ENCODE results near the gene UROC1.

The UROC1 gene

DNA sequence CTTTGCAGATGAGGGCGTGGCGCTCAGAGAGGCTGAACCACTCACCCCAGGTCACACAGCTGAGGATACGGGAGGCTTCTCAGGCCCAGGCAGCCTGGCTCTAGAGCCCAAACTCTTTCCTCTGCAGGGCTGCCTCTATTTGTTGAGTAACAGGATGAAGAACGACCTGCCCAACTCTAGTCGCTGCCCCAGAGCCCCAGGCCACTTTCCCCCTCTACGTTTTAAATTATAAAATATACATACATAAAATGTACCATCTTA is 22.7 kb downstream of the UROC1 start:
- no peak for DNase-seq (ENCODE audit: low spot score)

DNA sequence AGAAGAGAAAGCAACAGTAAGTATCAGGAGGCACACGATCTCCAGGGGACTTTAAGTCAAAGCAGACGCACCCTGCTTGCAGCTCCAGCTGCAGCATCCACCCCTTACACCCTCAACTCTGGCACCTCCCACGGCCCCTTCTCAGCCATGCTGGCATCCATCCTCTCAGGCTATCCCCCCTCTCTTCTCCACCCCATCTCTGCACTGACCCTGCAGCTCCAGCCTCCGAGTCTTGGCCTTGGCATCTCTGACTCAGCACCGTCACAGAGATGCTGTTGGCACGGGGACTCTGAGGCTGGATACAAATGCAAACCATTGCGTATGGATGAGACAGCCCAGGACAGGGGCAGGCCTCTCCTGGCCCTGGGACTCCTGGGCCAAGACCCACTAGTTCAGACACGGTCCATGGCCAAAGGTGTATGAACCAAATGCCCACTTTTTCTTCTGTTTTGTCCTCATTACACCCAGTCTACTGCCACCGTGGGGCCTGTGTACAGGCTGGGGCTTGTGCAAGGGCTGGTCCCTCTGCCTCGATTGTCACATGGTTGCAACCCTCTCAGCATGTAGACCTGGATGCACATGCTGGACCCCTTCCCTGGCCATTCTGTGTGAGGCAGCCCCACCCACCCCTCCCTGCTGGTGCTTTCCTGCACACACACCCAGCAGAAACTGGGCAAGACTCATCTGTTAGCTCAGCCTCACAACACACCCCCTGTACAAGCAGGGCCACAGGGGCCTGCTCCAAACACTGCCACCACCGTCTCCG is 23.2 kb downstream of the UROC1 start:
- no peak for DNase-seq (ENCODE audit: low spot score)

DNA sequence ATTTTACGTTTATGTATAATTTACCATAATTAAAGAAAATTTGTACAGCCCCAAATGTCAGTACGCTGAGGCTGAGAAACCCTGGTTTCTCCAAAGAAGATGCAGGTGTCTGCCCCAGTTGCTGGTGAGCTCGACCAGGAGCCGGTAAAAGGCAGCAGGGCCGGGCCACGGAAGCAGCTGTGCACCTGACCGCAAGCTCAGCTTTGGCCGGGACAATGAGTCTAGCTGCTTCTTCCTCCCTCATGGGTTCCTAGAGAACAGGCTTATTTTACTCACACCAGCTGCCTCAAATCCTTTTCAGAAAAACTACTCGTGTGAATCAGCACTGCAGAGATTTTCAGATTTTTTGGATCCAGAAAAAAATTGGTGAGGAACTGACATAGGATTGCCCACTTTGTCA is 23.8 kb downstream of the UROC1 start:
- no peak for DNase-seq (ENCODE audit: low spot score)

DNA sequence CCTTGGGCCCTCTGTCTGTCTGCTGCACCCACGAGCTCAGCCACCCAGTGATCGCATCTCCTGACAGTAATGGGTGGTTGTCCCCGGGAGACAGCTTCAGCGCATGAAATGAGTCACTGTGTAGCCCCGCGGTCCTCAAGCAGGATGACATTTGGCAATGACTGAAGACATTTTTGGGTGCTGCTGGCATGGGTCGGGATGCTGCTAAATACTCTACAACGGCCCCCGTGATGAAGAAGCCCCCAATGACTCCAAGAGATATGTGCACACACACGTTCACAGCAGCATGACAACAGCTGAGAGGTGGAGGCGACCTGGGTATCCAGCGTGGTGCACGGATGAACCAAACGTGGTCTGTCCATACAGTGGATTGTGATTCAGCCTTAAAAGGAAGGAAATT is 24.5 kb downstream of the UROC1 start:
- no peak for DNase-seq (ENCODE audit: low spot score)

DNA sequence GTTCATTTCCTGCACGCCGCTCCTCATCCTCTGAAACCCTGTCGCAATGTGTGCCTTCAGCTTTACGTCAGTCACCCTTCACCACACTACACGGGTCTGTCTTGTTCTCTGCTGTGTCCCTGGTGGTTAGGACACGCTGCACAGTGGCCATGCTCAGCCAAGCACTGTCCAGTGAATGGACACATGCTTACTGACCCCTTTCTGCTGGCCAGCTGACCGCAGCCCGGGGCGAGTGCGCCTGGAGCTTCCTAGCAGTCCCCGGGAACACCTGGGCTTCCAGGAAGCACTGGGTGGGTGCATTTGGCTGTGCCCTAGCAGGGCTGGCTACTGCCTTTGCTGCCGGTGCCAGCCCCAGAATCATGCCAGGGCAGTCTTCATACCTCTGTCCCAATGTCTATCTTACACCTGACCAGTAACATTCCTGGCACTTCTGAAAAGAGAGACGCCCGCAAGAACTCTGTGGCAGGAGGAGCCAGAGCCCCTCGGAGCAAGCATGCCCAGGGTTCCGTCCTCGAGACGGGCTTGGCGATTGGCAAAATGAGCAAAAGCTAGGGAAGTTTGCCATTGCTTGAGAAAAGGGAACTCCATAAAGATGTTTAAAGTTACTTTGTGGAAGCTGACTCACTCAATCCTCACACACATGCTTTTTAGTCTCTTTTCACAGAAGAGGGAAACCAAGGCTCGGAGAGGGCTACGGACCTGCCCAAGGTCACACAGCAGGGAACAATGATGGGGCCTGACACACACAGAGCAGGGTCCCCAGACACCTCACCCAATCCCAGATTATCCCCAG is 26.2 kb downstream of the UROC1 start:
- no peak for DNase-seq (ENCODE audit: low spot score)

DNA sequence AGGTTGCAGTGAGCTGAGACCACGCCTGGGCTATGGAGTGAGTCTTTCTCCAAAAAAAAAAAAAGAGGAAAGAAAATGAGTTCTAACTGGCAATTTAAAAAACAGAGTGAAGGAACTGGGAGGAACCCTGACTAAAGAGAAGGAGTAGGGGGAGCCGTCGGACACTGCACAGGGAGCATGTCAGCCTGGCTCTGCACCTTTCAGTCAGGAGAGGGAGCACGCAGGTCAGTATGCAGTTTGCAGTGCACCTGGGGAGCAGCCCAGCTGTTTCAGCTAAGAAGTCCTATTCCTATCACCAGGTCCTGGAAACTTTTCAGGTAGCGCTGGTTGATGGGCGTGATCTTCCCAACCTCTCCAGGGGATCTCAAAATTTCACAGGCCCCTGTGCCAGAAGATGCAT is 27.0 kb downstream of the UROC1 start:
- DNase-seq (ENCODE audit: low spot score) = peak; percentile 48

DNA sequence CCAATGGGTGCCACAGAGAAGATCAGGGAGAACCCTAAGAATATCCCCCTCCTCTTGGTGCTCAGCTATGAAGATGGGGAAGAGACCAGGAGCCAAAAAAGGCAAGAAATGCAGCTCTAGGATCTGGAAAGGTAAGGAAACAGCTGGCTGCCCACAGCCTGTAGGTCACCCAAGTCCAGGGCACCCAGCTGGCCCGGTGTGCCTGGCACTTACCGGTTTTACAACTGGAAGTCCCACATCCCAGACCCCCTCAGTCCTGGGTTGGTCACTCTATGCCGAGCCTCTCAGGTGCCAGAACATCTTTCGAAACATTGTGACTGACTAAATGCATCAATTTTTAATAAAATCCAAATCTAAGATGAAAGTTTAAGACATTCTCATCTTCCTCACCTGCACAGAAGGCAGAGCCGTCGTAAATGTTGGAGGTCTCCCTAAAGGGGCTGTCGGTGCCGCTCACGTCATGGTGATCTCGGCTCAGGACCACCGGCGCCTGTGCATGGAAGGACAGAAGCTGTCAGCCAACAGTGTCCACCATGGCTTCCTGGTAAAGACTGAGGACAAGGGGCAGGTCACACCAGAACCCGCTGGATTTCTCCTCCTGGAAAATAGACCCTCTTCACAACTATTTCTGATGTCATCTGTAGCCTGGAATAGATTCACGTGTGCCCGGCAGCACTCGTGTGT is 28.5 kb downstream of the UROC1 start:
- DNase-seq (ENCODE audit: low spot score) = no peak

DNA sequence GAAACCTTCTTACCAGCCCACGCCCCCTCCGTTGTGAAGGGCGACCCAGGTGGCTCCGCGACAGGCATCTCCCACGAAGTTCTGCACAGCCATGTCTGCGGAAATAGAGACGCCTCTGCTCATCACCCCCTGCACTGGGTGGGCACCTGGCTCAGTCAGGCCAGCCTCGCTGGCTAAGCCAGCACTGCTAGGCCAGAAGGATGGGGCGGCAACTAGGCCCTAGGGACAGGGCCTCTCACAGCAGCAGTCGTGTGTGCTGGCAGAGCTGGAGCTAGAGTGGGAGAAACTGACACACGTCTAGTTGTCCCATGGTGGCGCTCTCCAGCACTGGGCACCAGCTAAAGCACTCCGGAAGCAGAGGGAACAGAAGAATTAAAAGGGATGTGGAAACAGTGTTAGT is 29.4 kb downstream of the UROC1 start:
- DNase-seq (ENCODE audit: low spot score) = peak; percentile 66

DNA sequence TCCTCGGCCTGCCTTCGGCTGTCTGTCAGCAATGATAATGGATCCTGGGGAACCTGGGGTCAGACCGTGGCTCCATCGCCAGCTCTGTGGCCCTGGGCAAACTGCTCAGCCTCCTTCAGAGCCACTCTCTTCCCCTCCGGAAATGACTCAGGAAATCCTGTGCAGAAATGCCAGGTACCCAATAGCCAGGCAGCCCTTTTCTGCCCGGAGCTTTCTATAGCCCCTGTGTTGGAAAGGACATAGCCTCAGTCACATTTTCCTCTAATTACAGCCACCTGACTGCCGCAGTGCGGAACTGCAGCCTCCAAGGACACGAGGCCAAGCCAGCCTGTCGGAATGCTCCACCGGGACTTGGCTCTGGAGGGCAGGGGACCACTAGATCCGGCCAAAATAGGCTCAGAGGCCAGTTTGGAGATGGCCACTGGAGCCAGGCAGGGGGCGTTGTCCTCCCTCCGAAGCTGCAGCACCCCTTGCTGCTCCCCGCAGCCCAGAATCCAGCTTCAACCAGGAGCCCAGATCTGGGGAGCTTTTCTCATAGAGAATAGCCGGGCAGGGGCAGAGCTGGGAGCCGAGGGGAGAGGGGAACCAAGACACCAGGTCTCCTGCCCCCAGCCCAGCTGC is 30.3 kb downstream of the UROC1 start:
- no peak for DNase-seq (ENCODE audit: low spot score)

DNA sequence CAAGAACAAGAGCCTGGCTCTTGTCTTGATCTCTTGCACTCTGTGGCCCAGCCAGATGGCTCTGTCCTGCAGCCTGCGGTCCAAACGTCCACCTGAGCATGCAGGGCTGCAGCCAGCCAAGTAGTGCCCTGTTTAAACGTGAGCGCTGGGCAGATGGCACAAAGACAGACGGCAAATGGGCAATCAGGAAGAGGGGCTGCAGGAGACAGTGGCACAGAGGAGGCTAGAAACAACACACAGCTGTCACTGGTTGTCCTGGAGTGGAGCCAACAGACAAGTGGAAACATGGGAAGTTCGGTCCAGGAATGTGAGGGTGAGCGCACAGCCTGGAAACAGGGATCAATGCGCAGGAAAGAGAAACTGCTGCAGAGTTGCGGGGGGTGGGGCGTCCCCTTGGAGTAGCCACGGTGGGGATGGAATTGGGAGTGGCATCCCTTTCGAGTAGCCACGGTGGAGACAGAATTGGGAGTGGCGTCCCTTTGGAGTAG is 31.2 kb downstream of the UROC1 start:
- no peak for DNase-seq (ENCODE audit: low spot score)

DNA sequence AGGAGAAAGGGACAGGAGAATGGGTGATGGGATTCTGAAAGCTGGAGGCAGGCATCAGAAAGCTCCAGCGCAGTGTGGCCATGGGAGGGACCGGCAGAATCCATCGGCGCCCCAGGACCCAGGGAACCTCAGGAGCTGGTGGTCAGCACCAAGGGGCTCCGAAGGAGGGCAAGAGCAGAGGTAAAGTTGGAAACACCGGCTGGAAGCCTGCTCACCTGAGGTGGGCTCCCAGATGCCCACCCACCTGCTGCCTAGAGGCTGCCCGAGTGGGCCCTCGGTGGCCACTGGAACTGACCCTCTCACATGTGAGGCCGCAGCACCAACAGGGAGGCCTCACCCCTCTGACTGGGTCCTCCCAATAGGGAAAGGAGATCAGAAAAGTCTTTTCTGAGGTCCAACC is 31.6 kb downstream of the UROC1 start:
- no peak for DNase-seq (ENCODE audit: low spot score)

DNA sequence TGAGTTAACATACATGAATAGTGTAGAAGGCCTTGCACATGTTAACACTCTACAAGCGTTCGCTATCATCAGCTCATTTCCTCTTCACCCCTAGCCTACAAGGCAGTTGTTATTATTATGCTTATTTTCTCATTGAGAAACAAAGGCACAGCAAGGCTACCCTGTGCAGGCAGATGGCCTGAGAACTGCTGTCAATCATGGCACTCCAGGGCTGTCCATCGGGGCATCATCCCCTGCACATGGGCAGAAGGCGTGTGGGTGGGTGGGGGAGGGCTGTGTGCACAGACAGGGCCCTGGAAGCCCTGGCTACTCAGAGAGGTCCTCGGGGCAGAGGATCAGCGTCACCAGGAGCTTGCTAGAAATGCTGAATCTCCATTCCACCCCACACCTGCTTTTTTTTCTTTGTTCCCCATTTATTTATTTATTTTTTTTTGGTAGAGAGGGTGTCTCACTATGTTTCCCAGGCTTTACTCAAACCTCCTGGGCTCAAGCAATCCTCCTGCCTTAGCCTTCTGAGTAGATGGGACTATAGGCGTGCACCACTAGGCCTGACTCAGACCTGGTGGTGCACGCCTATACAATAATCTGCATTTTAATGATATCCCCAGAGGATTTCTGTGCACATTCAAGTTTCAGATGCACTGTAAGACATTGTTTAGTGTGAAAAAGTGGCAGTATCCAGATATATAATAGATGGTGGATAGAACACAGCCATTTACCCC is 32.2 kb downstream of the UROC1 start:
- no peak for DNase-seq (ENCODE audit: low spot score)

DNA sequence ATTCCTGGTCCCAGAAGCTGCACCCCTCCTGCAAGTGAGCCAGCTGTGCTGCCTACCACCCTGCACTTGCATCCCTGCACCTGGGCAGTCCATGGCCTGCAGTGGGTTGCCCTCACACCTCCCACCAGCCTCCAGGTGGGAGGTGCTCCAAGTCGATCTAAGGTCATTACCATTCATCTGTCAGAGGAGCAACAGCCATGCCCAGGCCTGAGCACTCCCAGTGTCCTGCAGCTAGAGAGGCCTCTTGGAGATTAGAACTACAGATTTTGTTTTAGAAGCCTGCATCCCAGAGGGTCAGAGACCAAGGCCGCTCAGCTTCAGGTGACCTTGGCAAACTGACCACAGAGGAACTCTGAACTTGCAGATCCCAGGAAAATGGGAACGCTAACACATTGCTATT is 32.9 kb downstream of the UROC1 start:
- no peak for DNase-seq (ENCODE audit: low spot score)

DNA sequence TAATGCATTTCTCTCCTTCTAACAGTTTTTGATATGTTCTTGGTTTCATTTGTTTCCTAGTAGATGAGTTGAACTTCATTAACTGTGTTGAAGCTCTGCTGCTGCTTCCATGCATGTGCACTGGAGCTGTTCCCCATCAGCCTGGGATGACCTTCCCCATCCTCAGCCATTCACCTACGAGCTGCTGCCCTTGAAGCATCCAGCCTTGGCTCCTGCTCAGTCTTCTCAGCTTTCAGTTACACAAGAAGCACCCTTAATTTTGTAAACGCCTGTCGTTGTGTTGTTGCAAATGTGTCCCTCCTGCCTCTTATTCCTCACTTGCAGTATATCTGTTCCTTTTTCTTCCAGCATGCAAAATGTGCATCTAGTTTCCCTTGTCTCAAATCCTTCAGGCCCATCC is 33.4 kb downstream of the UROC1 start:
- DNase-seq (ENCODE audit: low spot score) = no peak

DNA sequence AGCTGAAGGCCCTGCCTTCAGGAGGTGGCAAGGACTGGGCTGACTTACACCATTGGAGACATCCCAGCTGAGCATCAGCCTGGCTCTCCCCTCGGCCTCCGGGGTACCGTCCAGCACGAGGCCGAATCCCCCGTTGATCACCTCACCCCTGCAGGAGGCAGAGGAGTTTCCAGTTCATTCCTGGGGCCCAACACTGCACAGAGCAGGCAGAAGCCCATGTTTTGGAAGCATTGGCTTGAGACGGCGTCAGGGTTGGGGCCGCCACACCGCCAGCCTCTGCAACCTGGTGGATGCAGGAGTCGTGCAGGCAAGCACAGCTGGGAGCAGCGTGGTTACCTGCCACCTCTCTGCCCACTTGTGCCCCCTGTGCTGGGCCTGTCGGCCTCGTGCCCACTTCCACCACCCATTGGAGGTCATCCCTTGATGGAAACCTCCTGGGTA is 34.2 kb downstream of the UROC1 start:
- DNase-seq (ENCODE audit: low spot score) = no peak

DNA sequence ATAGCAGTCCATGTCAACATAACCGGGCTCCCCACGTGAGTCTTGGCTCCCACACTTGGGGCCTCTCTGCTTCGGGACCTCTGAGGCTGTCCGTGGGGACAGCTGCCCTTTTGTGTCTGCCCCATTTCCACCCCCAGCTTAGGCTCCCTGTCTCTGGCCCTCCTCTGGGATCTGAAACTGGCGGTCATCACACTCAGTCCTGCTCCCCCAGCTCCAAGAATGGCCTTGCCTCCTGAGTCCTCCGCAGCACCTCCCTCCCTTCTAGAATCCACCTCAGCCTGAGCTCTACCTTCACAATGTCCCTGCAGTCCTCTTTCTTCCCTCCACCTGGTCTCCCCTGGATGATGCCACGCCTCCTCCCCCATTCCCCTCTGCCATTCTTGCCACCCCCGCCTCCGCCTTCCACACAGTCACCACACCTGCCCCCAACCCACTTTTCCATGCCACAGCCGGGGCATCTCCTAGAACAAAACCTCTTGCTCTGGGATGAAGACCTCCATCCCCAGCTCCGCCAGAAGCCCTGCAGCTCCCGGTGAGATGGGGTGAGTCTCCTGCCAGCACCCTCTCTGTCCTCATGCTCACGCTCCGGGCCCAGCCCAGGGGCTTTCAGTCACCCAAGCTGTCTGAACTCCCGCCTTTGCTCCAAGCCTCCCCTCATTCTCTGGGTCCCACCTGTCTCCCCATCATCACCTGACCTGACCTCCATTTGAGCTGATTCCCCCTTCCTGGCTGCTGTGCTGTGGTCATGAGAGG is 34.9 kb downstream of the UROC1 start:
- DNase-seq (ENCODE audit: low spot score) = no peak

DNA sequence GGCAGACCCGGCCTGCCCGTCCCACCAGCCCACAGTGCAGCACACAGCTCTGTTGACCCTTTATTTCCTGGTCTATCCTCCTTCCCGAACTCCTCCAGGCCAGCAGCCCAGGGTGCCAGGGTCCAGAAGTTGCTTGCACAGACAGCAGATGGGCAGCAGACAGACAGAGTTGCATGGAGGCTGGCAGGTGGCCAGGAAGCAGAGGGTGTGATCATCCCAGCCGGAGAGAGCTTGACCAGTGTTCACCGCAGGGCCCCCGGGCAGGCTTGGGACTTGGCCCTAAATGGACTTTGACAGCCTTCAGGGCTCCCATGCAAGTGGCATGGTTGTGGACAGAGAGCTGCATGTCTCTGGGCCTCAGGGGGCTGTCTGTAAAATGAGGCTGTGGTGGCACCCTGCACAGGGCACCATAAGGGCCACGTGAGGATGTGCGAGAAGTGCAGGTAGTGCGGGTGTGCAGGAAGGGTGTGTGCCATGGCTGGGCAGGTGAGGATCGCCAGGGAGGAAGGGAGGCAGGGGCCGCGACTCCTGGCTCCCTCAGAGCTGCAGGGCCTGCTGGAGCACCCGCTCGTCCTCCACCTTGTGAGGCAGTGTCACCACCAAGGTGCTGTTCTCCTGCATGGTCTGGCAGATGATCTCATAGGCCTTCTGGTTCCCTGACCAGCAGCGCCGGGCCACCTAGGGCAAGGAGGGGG is 35.6 kb downstream of the UROC1 start:
- DNase-seq (ENCODE audit: low spot score) = no peak

DNA sequence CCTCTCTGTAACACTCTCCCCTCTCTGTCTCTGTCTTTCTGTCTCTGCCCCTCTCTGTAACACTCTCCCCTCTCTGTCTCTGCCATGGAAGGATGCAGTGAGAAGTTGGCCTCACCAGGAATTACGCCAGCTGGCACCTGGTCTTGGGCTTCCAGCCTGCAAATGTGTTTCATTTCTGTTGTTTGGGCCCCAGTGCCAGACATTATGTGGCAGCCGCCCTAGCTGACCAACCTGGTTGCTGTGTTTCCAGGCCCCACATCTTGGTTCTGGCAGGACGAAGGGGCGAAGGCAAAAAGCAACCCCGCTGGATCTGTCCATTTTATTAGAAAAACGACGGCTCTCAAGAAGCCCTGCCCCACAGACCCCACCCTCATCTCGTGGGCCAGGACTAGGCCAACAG is 36.7 kb downstream of the UROC1 start:
- no peak for DNase-seq (ENCODE audit: low spot score)

DNA sequence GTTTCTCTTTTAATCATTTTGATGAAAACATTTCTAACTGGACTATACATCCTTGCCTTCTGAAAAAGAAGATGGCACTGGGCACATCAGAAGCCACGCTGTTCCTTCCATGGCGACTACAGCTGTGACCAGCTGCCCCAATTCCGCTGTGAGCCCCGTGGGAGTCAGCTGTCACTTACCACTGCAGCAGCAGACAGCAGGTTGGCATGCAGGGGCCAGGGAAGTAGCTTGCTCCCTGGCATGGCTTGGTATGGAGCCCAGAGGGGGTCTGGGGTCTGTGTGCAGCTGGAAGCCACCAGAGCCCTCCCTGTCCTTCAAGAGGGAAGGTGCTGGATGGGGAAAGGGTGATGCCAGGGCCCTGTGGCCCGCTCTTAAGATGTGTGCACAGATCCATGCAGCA is 37.4 kb downstream of the UROC1 start:
- no peak for DNase-seq (ENCODE audit: low spot score)

DNA sequence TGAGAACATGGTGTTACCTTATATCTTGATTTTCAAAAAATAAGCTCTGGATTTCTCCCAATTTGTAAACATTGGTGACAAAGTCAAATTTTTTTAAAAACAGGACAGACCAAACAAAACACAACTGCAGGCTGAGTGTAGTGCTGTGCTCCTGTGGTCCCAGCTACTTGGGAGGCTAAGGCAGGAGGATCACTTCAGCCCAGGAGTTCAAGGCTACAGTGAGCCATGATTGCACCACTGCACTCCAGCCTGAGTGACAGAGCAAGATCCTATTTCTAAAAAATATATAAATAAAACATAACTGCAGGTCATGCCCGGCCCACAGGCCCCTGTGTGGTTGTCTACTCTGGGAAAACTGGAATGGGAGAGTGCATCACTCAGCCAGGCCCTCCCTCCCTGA is 37.9 kb downstream of the UROC1 start:
- DNase-seq (ENCODE audit: low spot score) = no peak
